SK-N-SH (cell line): Measurements from ENCODE around the gene RBM33. TPM values are rescaled to one million over a fixed set of nuclear protein-coding genes. Genes with fewer than 3 reads are reported as not detected.

Experiments
- CTCF ChIA-PET: fragments of 300-600, 350-600 bp; formaldehyde crosslinking; extraction: SDS; loops from one replicate; lab custom pipeline; 2021; lab: Yijun Ruan, JAX
- POLR2A ChIA-PET: fragments of 350-600 bp; sonication (Branson Sonifier 250); formaldehyde crosslinking; extraction: SDS; loops from one replicate; lab custom pipeline; 2020; ENCODE audit warnings: antibody characterized with exemption, inconsistent platforms; lab: Yijun Ruan, JAX
- DNase-seq: peaks from one replicate; pipeline ENCODE4 v3.0.0; 2012
- H2AFZ ChIP-seq: fragments of 200-600 bp; sonication (generic); 2 replicates; pipeline ENCODE4 v1.8.1; 2016; ENCODE audit warnings: antibody characterized with exemption, mild to moderate bottlenecking, low read depth
- H3F3A ChIP-seq: fragments of 200-600 bp; sonication (generic); replicated peaks from 2 replicates; pipeline ENCODE3; 2016; ENCODE audit warnings: antibody characterized with exemption, mild to moderate bottlenecking; ENCODE audit not compliant: insufficient read depth
- H3K27ac ChIP-seq, 2 experiments: fragments of 200-500 bp in 1 of 2; fragments of 200-600 bp in 1 of 2; sonication (Bioruptor generic) in 1 of 2; sonication (generic), shearing (Covaris generic) in 1 of 2; 2 replicates each; pipeline versions ENCODE4 v1.5.1 to v1.6.1; 2014 to 2016; ENCODE audit warnings: low read depth in 2 of 2, inconsistent platforms in 1 of 2, low read length in 1 of 2, mild to moderate bottlenecking in 1 of 2, mixed read lengths in 1 of 2
- H3K27me3 ChIP-seq: fragments of 200-600 bp; sonication (generic), shearing (Covaris generic); 2 replicates; pipeline ENCODE4 v1.6.1; 2016; ENCODE audit warnings: mixed run types; ENCODE audit not compliant: insufficient read depth
- H3K36me3 ChIP-seq, 2 experiments: fragments of 200-500 bp in 1 of 2; fragments of 200-600 bp in 1 of 2; sonication (Bioruptor generic) in 1 of 2; sonication (generic) in 1 of 2; replicated peaks in 1 of 2; 2 replicates each; pipeline versions ENCODE3 to v1.5.1; 2014 to 2016; ENCODE audit warnings: low read length in 1 of 2, mild to moderate bottlenecking in 1 of 2; ENCODE audit not compliant: insufficient read depth in 2 of 2, control insufficient read depth in 1 of 2
- H3K4me1 ChIP-seq, 2 experiments: fragments of 200-500 bp in 1 of 2; fragments of 200-600 bp in 1 of 2; sonication (Bioruptor generic) in 1 of 2; sonication (generic), shearing (Covaris generic) in 1 of 2; 2 replicates each; pipeline versions ENCODE4 v1.5.1 to v1.6.1; 2014 to 2016; ENCODE audit warnings: low read depth in 1 of 2, low read length in 1 of 2, mixed run types in 1 of 2; ENCODE audit not compliant: insufficient read depth in 2 of 2, control insufficient read depth in 1 of 2
- H3K4me2 ChIP-seq: fragments of 200-600 bp; sonication (generic), shearing (Covaris generic); 2 replicates; pipeline ENCODE4 v1.6.1; 2017; ENCODE audit warnings: mixed run types
- H3K4me3 ChIP-seq, 2 experiments: fragments of 200-500 bp in 1 of 2; fragments of 200-600 bp in 1 of 2; sonication (Bioruptor generic) in 1 of 2; sonication (generic), shearing (Covaris generic) in 1 of 2; 2 replicates each; pipeline versions ENCODE4 v1.5.1 to v1.8.1; 2014 to 2016; ENCODE audit warnings: low read depth in 2 of 2, inconsistent platforms in 1 of 2, low read length in 1 of 2, mild to moderate bottlenecking in 1 of 2, mixed read lengths in 1 of 2, moderate library complexity in 1 of 2
- H3K79me2 ChIP-seq: fragments of 200-600 bp; sonication (generic); 2 replicates; pipeline ENCODE4 v1.8.1; 2017; ENCODE audit warnings: mild to moderate bottlenecking; ENCODE audit not compliant: insufficient read depth
- H3K9ac ChIP-seq: fragments of 200-600 bp; sonication (generic); 2 replicates; pipeline ENCODE4 v1.6.1; 2017; ENCODE audit warnings: mixed run types
- H3K9me2 ChIP-seq: fragments of 200-600 bp; sonication (generic); 2 replicates; pipeline ENCODE4 v1.6.1; 2017; ENCODE audit warnings: mixed run types
- H3K9me3 ChIP-seq: fragments of 200-600 bp; sonication (generic); 2 replicates; pipeline ENCODE4 v1.6.1; 2017; ENCODE audit warnings: mixed run types, mild to moderate bottlenecking, moderate library complexity
- H4K20me1 ChIP-seq: fragments of 200-600 bp; sonication (generic); 2 replicates; pipeline ENCODE4 v1.6.1; 2017; ENCODE audit warnings: mild to moderate bottlenecking, mixed run types; ENCODE audit not compliant: insufficient read depth
- CHD2 ChIP-seq: fragments of 150-350 bp; IDR thresholded peaks from 2 replicates; pipeline ENCODE4 v1.6.1; 2018; ENCODE audit warnings: low read length; ENCODE audit not compliant: partially characterized antibody
- EP300 ChIP-seq, 2 experiments: IDR thresholded peaks; 2 replicates each; pipeline versions ENCODE4 v1.4.0 to v1.6.1; 2012; ENCODE audit warnings: borderline replicate concordance in 1 of 2, low read depth in 1 of 2, low read length in 1 of 2
- FOSL2 ChIP-seq: IDR thresholded peaks from 2 replicates; pipeline ENCODE4 v1.4.0; 2012; ENCODE audit warnings: low read depth, mild to moderate bottlenecking, moderate library complexity, borderline replicate concordance
- GABPA ChIP-seq: IDR thresholded peaks from 2 replicates; pipeline ENCODE4 v1.4.0; 2012; ENCODE audit warnings: low read depth, mild to moderate bottlenecking
- GATA2 ChIP-seq: sonication (generic); formaldehyde crosslinking; IDR thresholded peaks from 2 replicates; pipeline ENCODE4 v1.5.0; 2020; ENCODE audit warnings: mild to moderate bottlenecking, missing genetic modification reagents
- NFIC ChIP-seq: IDR thresholded peaks from 2 replicates; pipeline ENCODE4 v1.4.0; 2012; ENCODE audit warnings: borderline replicate concordance
- PBX3 ChIP-seq: IDR thresholded peaks from 2 replicates; pipeline ENCODE4; 2012
- RCOR1 ChIP-seq: fragments of 150-350 bp; IDR thresholded peaks from 2 replicates; pipeline ENCODE4 v1.6.1; 2017; ENCODE audit warnings: antibody characterized with exemption, low read length
- REST ChIP-seq: IDR thresholded peaks from 2 replicates; pipeline ENCODE4 v1.6.1; 2012; ENCODE audit warnings: mild to moderate bottlenecking, low read depth, low read length, moderate library complexity
- RFX5 ChIP-seq: IDR thresholded peaks from 2 replicates; pipeline ENCODE4 v1.6.1; 2012; ENCODE audit warnings: mild to moderate bottlenecking, improper control_type of control experiment, low read length
- SMC3 ChIP-seq: IDR thresholded peaks from 2 replicates; pipeline ENCODE4 v1.6.1; 2012; ENCODE audit warnings: low read depth, low read length, improper control_type of control experiment
- TAF1 ChIP-seq: IDR thresholded peaks from 2 replicates; pipeline ENCODE4 v1.6.1; 2012; ENCODE audit warnings: low read depth, mild to moderate bottlenecking, low read length, moderate library complexity, borderline replicate concordance
- USF2 ChIP-seq: fragments of 150-350 bp; IDR thresholded peaks from 2 replicates; pipeline ENCODE4 v1.6.1; 2017; ENCODE audit warnings: antibody characterized with exemption, low read length, low read depth, borderline replicate concordance
- WGBS: methylation state at CpG from one replicate; pipeline ENCODE4 v1.1.6; 2017; ENCODE audit warnings: low lambda C conversion rate; 5-methylcytosine and 5-hydroxymethylcytosine counted together
- polyA plus RNA-seq, 3 experiments: library from polyadenylated mRNA; depleted of rRNA; stranded (reverse); fragments of >200 nt; gene quantifications; 2 replicates each; pipeline ENCODE4 v1.2.3, GENCODE V29; 2012

Gene RBM33
- polyA plus RNA-seq, 1 of the 3 experiments (the other 2 are of a cell fraction), result 13.8 TPM

GRCh38 chr7:155805826-155806095 lies 161.3 kb downstream of the RBM33 start:
- no peak for DNase-seq
- WGBS, result 13% methylated on average over 12 of the region's 18 CpGs
- Histone ChIP-seq H3K9me3 (no peaks in the 10 kb centered on the region), H4K20me1 (no peaks in the 10 kb centered on the region), H3K27ac (no peak overlapping the region), H3K4me1 (peaks cover 0 to 16% of the 10 kb centered on the region in 2 experiments; a peak in 2 of 4 replicates), H2AFZ (peak overlapping the region; percentile 62; the same call in 1 of the 2 replicates), H3K4me3 (peak overlapping the region; percentile 28 to 59), H3K27me3 (peaks cover 93% of the 10 kb centered on the region), H3K4me2 (peak overlapping the region; percentile 95), H3K9ac (no peak overlapping the region), H3K9me2 (no peaks in the 10 kb centered on the region), H3K79me2 (no peaks in the 10 kb centered on the region), H3K36me3 (no peaks in the 10 kb centered on the region), H3F3A (peaks cover 4% of the 10 kb centered on the region)
- POLR2A ChIA-PET, result no interaction called here
- no peak for TF ChIP-seq NFIC
- TF ChIP-seq SMC3, result no peak
- no peak for TF ChIP-seq RCOR1
- TF ChIP-seq USF2, result no peak
- TF ChIP-seq EP300 (IDR thresholded peaks at IDR 0.05; ENCODE audit: borderline replicate concordance in 1 of 2, low read depth in 1 of 2, low read length in 1 of 2), result no peak
- no peak for TF ChIP-seq REST
- TF ChIP-seq GATA2 (CRISPR knock-in tag), result no peak
- TF ChIP-seq PBX3, result no peak
- TF ChIP-seq CHD2, result no peak
- TF ChIP-seq TAF1, result no peak
- TF ChIP-seq GABPA, result no peak
- TF ChIP-seq FOSL2, result no peak
- no peak for TF ChIP-seq RFX5
- CTCF ChIA-PET, result interaction anchor here (0.7 to 2.8 kb wide), 16 partner anchors 9 to 1019 kb away, joined by 3 to 33 read pairs (median 4); no protein-coding TSS in a partner anchor
